GM12864 (cell line): ENCODE measurements around the gene FERMT2.

Source experiments
- DNase-seq: peaks from one replicate; pipeline ENCODE4 v3.0.0-alpha.2; 2011; ENCODE audit warnings: low read depth
- H3K4me3 ChIP-seq: 2 replicates; pipeline ENCODE4 v1.5.1; 2011; ENCODE audit warnings: mild to moderate bottlenecking, low read depth, low read length, control low read depth
- TF ChIP-seq, protein P1 (sequence below): IDR thresholded peaks from 2 replicates; pipeline ENCODE4 v1.5.1; 2011; ENCODE audit warnings: low read depth, mild to moderate bottlenecking, moderate library complexity, low read length, control low read depth, inconsistent platforms; ENCODE audit errors: missing control alignments

The FERMT2 gene

DNA sequence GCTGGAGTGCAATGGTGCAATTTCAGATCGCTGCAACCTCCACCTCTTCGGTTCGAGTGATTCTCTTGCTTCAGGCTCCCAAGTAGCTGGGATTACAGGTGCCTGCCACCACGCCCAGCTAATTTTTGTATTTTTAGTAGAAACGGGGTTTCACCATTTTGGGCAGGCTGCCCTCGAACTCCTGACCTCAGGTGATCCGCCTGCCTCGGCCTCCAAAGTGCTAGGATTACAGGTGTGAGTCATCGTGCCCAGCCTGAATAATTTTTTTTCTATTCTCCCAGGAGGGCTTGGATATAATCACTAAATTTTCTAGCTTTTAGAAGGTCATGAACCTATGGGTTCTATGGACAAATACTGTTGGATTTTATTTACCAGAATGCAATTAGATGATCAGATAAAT lies 114.8 kb downstream of the FERMT2 start:
- no peak for DNase-seq
- TF ChIP-seq, protein P1, sequence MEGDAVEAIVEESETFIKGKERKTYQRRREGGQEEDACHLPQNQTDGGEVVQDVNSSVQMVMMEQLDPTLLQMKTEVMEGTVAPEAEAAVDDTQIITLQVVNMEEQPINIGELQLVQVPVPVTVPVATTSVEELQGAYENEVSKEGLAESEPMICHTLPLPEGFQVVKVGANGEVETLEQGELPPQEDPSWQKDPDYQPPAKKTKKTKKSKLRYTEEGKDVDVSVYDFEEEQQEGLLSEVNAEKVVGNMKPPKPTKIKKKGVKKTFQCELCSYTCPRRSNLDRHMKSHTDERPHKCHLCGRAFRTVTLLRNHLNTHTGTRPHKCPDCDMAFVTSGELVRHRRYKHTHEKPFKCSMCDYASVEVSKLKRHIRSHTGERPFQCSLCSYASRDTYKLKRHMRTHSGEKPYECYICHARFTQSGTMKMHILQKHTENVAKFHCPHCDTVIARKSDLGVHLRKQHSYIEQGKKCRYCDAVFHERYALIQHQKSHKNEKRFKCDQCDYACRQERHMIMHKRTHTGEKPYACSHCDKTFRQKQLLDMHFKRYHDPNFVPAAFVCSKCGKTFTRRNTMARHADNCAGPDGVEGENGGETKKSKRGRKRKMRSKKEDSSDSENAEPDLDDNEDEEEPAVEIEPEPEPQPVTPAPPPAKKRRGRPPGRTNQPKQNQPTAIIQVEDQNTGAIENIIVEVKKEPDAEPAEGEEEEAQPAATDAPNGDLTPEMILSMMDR: no peak
- H3K4me3 ChIP-seq: no peak overlapping the region

DNA sequence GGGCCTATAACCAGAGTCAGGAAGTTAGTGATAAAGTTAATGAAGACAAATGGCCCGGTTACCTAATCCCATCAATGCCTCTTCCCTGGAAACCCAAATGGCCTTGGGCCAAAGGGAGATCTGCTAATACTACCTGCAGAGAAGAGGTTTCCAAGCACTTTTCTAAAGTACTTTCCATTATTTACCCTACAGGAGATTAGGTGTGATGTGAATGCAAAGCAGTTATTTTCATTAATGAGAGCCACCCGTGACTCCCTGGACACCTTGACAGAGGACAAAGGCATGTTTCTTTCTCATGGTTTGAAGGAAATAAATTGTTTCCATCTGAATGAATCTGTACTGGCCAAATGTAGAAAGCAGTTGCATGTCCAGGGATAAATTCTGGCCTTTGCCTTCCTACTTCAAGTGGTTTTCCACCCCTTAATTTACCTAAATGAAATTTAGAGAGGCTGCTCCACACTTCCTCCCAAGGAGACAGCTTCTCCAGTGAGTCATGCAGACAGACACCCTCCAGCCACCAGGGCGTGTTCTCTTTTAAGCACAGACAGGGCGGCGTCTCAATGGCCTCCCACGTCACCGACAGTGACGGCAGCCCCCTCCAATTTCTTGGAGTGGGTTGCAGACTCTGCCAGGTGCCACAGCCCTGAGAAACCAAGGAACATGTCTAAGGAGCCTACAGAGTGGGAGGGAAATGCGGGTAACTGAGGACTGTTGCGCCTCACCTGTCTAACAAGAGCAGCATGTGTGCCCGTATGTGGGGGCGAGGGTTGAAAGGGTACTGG lies 115.5 kb downstream of the FERMT2 start:
- no peak overlapping the region for H3K4me3 ChIP-seq
- no peak for DNase-seq
- TF ChIP-seq, protein P1: no peak

DNA sequence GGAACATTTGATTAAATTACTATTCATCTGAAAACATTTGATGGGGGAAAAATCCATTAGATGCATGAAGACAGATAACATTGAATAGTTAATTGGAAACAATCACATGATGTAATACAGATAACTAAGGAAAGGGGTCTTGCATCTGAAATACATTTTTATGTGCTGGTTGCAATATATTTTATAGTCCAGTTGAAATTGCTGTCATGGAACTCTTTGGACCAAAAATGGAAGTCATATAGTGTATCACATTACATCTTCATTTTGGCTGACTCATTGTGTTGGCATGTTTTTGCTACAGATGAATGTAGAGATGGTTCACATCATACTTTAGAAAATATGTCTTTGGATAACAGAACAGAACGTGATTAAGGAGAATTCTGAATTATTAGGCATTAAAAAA lies 116.4 kb downstream of the FERMT2 start:
- DNase-seq: no peak
- TF ChIP-seq, protein P1: no peak
- H3K4me3 ChIP-seq: no peak overlapping the region

DNA sequence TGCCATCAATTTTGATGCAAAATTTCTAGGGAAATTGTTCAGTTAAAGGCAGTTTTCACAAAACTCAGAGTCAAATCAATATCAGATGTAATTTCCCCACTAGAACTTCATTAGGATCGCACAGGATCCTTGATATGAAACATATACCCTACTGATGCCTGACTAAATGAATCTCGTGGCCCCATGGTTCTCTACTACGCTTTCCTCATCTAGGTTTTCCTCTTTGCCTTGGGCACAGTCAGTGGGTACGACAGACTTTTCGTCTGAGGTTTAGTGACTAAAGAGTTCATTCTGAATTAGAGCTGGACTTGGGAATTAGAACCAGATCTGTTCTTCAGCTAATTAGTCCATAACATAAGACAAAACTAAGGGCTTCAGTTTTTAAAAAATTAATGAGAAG lies 117.0 kb downstream of the FERMT2 start:
- DNase-seq: no peak
- TF ChIP-seq, protein P1: no peak

DNA sequence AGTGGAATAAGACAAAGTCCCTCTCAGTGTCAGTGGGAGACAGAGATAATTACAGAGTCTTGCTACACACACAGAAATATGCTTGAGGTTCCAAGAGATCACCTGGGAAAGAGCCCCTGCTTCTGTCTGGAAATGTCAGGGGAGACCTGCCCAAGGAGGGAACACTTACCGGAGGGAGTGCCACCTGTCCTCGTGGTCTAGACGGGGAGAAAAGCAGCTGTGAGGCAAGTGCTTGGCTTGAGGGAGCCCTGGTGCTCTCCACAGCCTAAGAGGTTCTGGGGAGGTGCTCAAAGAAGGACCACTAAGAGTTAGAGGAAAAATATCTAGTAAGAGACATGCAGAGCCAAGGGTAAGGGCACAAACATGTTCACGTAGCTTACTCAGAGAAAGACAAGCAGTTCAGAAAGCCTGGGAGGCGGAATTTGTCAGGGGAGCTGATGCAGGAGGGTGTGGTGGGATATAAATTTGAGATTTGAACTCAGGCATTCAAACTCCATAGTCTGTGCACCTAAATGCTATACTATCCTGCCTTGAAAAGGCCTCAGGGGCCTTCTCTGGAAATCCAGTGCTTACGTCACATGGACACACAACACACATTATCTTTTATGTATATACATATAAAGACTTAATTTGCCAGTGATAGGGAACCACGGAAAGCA lies 121.2 kb downstream of the FERMT2 start:
- H3K4me3 ChIP-seq: no peak overlapping the region
- no peak for DNase-seq
- TF ChIP-seq, protein P1: no peak

More for the DNA sequence above, 117.0 kb downstream of the FERMT2 start:
- no peak overlapping the region for H3K4me3 ChIP-seq

DNA sequence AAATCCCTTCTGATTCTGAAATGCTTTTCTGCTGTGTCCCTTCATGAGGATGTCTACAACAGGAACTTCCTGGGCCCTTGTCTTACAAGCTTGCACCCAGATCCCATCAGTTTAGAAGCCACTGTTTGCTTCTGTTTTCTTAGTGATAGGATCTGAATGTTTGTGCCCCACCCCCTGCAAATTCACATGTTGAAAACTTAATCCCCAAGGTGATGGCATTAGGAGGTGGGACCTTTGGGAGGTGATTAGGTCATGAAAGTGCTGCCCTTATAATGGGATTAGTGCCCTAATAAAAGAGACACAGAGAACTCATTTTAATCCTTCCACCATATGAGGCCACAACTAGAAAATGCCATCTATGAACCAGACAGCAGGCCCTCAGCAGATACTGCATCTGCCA lies 123.4 kb downstream of the FERMT2 start:
- no peak for DNase-seq
- TF ChIP-seq, protein P1: no peak

More for the DNA sequence above, 123.4 kb downstream of the FERMT2 start:
- H3K4me3 ChIP-seq: no peak overlapping the region
